HG03103 (cell line): ENCODE measurements around the gene HOATZ.

ENCODE experiments used
- ATAC-seq: cut with Tn5 transposase; IDR thresholded peaks from one replicate; pipeline ENCODE4 v1.9.1; 2021; ENCODE audit warnings: low read depth; ENCODE audit not compliant: unreplicated experiment

The HOATZ gene

GRCh38 chr11:111520560-111520959 is 6.0 kb downstream of the HOATZ start:
- no peak for ATAC-seq

GRCh38 chr11:111521135-111521534 is 6.6 kb downstream of the HOATZ start:
- no peak for ATAC-seq

GRCh38 chr11:111522426-111522825 is 7.8 kb downstream of the HOATZ start:
- no peak for ATAC-seq

- no peak for ATAC-seq
Measured at GRCh38 chr11:111523343-111523742, 8.8 kb downstream of the HOATZ start.

- no peak for ATAC-seq
Measured at GRCh38 chr11:111524056-111524455, 9.5 kb downstream of the HOATZ start.

GRCh38 chr11:111525456-111525855 is 10.9 kb downstream of the HOATZ start:
- ATAC-seq: no peak

GRCh38 chr11:111526501-111526900 is 11.9 kb downstream of the HOATZ start:
- ATAC-seq: no peak

- no peak for ATAC-seq
Measured at GRCh38 chr11:111527279-111527678, 12.7 kb downstream of the HOATZ start.

GRCh38 chr11:111528557-111528956 is 14.0 kb downstream of the HOATZ start:
- ATAC-seq: no peak

GRCh38 chr11:111530091-111530490 is 15.5 kb downstream of the HOATZ start:
- ATAC-seq: no peak

GRCh38 chr11:111531136-111531535 is 16.6 kb downstream of the HOATZ start:
- no peak for ATAC-seq

GRCh38 chr11:111531687-111532364 is 17.2 kb downstream of the HOATZ start:
- peak; percentile 74 for ATAC-seq

- ATAC-seq: no peak
Measured at GRCh38 chr11:111532365-111532709, 17.8 kb downstream of the HOATZ start.

- no peak for ATAC-seq
Measured at GRCh38 chr11:111535281-111535680, 20.7 kb downstream of the HOATZ start.

- ATAC-seq: no peak
Measured at GRCh38 chr11:111537336-111537860, 22.8 kb downstream of the HOATZ start.

- no peak for ATAC-seq
Measured at GRCh38 chr11:111538407-111539114, 24.0 kb downstream of the HOATZ start.

- no peak for ATAC-seq
Measured at GRCh38 chr11:111539426-111540113, 25.0 kb downstream of the HOATZ start.

- no peak for ATAC-seq
Measured at GRCh38 chr11:111540114-111540936, 25.7 kb downstream of the HOATZ start, which contains the start of gene LAYN. LAYN (plus strand) TSS chr11:111540720; CDS start chr11:111540844, 124 bp downstream.

- no peak for ATAC-seq
Measured at GRCh38 chr11:111540937-111541253, 26.3 kb downstream of the HOATZ start.

GRCh38 chr11:111541254-111542061 is 26.9 kb downstream of the HOATZ start:
- ATAC-seq: no peak
